Measurements from ENCODE around the gene VOPP1.

VOPP1 gene

DNA sequence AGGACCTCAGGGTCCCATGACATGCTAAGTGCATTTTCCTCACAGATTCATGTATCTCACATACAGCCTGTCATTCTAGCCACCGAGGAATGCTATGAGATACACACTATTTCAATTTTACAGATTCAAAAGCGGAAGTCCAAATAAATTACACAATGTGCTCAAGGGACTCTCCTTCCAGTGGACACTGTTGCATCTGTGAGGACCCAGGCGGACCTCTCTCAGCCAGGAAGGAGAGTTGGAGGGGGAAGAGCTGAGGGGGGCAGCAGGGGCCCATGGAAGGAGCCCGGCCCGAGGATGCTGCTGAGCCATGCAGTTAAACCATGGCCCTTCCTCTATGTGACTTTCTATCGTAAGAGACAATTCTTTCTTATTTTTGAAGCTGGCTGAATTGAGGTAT is 93.6 kb downstream of the VOPP1 start:
- Histone ChIP-seq H3K27me3 (replicated peaks; ENCODE audit: insufficient read depth, low read length) (no peaks in the 10 kb centered on the region), H3K79me2 (ENCODE audit: low read length) (peaks cover 97% of the 10 kb centered on the region), H3K4me3 (ENCODE audit: low read length) (no peak overlapping the region), H3K27ac (ENCODE audit: low read length) (no peak overlapping the region), H3K9me2 (replicated peaks; ENCODE audit: insufficient read depth, low read length) (no peaks in the 10 kb centered on the region), H4K20me1 (ENCODE audit: insufficient read depth, low read length) (0 out of 2 replicates have a peak, but pooled peaks cover 3% of the 10 kb centered on the region), H3F3A (ENCODE audit: insufficient read depth, low read length) (peaks cover 6% of the 10 kb centered on the region; the same call in 1 of the 2 replicates), H3K4me1 (ENCODE audit: low read length) (peaks cover 9% of the 10 kb centered on the region; the same call in 1 of the 2 replicates), H3K4me2 (ENCODE audit: low read depth, low read length) (no peak overlapping the region), H2AFZ (ENCODE audit: low read length) (no peak overlapping the region), H3K36me3 (replicated peaks; ENCODE audit: insufficient read depth, low read length) (peaks cover 8% of the 10 kb centered on the region; the same call in 1 of the 2 replicates), H3K9me3 (replicated peaks; ENCODE audit: insufficient read depth, low read length) (no peaks in the 10 kb centered on the region), H3K9ac (ENCODE audit: low read length) (no peak overlapping the region)
- no peak for DNase-seq
- TF ChIP-seq EZH2 (optimal IDR thresholded peaks at IDR 0.05; ENCODE audit: low read depth, low read length) (no peak), EZH2phosphoT487 (IDR thresholded peaks at IDR 0.05; ENCODE audit: low read length) (no peak)
- TF ChIP-seq, protein P1, sequence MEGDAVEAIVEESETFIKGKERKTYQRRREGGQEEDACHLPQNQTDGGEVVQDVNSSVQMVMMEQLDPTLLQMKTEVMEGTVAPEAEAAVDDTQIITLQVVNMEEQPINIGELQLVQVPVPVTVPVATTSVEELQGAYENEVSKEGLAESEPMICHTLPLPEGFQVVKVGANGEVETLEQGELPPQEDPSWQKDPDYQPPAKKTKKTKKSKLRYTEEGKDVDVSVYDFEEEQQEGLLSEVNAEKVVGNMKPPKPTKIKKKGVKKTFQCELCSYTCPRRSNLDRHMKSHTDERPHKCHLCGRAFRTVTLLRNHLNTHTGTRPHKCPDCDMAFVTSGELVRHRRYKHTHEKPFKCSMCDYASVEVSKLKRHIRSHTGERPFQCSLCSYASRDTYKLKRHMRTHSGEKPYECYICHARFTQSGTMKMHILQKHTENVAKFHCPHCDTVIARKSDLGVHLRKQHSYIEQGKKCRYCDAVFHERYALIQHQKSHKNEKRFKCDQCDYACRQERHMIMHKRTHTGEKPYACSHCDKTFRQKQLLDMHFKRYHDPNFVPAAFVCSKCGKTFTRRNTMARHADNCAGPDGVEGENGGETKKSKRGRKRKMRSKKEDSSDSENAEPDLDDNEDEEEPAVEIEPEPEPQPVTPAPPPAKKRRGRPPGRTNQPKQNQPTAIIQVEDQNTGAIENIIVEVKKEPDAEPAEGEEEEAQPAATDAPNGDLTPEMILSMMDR (IDR thresholded peaks at IDR 0.05; ENCODE audit: low read length): no peak

DNA sequence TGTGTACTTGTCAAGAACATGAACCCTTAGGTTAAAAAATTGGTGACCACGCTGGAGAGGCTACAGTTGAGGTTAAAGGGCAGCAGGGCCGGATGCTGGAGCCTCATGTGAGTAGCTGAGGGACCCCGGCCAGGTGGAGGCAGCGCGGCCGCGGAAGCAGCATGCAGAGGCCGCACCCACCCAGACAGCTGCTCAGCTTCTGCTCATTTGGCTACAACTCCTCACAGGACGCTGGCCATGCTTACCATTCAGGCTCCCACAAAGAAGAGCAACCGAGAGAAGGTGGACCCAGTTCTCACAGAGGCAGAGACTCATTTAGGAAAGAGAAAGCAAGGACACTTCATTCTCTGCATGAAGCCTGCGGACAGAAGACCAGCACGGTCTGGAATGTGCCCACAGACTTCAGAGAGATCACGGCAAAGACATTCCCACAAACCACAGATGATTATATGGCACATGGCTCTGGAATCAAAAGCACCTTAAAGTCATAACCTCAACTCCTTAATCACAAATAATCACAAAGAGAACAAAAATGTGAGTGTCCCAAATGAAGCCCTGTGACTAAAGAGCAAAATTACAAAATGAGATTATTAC is 94.4 kb downstream of the VOPP1 start:
- H2AFZ ChIP-seq (ENCODE audit: low read length): no peak overlapping the region
- 0 out of 2 replicates have a peak, but pooled peaks cover 3% of the 10 kb centered on the region for H4K20me1 ChIP-seq (ENCODE audit: insufficient read depth, low read length)
- H3K27ac ChIP-seq (ENCODE audit: low read length): no peak overlapping the region
- H3F3A ChIP-seq (ENCODE audit: insufficient read depth, low read length): no peaks in the 10 kb centered on the region
- H3K9me2 ChIP-seq (replicated peaks; ENCODE audit: insufficient read depth, low read length): no peaks in the 10 kb centered on the region
- TF ChIP-seq EZH2phosphoT487 (IDR thresholded peaks at IDR 0.05; ENCODE audit: low read length) (no peak), EZH2 (optimal IDR thresholded peaks at IDR 0.05; ENCODE audit: low read depth, low read length) (no peak)
- TF ChIP-seq, protein P1 (IDR thresholded peaks at IDR 0.05; ENCODE audit: low read length): no peak
- peaks cover 14% of the 10 kb centered on the region for H3K36me3 ChIP-seq (replicated peaks; ENCODE audit: insufficient read depth, low read length)
- H3K79me2 ChIP-seq (ENCODE audit: low read length): peaks cover 97% of the 10 kb centered on the region
- peaks cover 2% of the 10 kb centered on the region; the same call in 1 of the 2 replicates for H3K4me1 ChIP-seq (ENCODE audit: low read length)
- H3K9me3 ChIP-seq (replicated peaks; ENCODE audit: insufficient read depth, low read length): no peaks in the 10 kb centered on the region
- no peak overlapping the region for H3K9ac ChIP-seq (ENCODE audit: low read length)
- H3K4me3 ChIP-seq (ENCODE audit: low read length): no peak overlapping the region
- no peak for DNase-seq
- H3K4me2 ChIP-seq (ENCODE audit: low read depth, low read length): no peak overlapping the region
- no peaks in the 10 kb centered on the region for H3K27me3 ChIP-seq (replicated peaks; ENCODE audit: insufficient read depth, low read length)

DNA sequence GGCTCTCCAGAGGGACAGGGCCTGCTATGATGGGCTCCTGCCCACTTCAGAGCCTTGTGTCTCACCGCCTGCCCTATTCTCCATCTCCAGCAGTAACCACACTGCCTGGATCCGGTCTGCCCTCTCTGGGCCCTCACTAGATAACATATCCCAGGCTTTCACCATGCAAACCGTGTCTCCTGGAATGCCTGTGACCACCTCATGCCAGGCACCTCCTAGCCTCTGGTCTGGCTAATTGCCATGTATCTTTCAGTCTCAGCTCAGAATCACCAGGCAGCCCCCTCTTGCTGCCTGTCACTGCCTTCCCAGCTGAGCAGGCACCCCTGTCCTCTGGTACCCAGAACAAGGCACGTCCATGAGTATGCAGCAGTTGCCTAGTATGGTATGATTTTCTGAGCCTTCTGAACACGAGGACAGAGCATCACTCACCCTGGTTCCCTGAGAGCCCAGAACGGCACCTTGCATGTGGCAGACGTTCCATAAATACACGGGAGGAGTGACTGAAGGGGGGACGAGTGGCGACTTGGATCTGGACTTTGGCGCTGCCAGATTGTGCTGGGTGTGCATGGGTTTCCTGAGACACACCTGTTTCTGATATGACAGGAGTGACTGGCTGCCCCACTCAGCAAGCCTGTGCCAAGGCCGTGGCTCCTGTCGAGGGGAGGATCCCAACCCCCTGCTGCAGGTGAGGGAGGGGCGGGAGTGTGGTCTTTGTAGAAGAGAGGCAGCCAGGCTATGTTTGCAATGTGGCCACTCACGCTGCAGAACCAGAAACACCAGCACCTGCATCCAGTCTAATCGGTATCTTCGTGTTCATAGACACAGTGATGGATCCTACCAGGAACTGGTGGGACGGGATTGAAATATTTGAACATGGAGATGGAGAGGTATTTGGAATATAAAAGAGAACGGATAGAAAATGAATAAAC is 95.2 kb downstream of the VOPP1 start:
- H3K36me3 ChIP-seq (replicated peaks; ENCODE audit: insufficient read depth, low read length): peaks cover 14% of the 10 kb centered on the region
- no peak overlapping the region for H3K9ac ChIP-seq (ENCODE audit: low read length)
- H2AFZ ChIP-seq (ENCODE audit: low read length): no peak overlapping the region
- no peaks in the 10 kb centered on the region for H3K4me1 ChIP-seq (ENCODE audit: low read length)
- no peak for DNase-seq
- H3K4me3 ChIP-seq (ENCODE audit: low read length): no peak overlapping the region
- no peak for TF ChIP-seq EZH2phosphoT487 (IDR thresholded peaks at IDR 0.05; ENCODE audit: low read length)
- TF ChIP-seq, protein P1 (IDR thresholded peaks at IDR 0.05; ENCODE audit: low read length): no peak
- no peak for TF ChIP-seq EZH2 (optimal IDR thresholded peaks at IDR 0.05; ENCODE audit: low read depth, low read length)
- H3F3A ChIP-seq (ENCODE audit: insufficient read depth, low read length): no peaks in the 10 kb centered on the region
- H3K79me2 ChIP-seq (ENCODE audit: low read length): peaks cover 90% of the 10 kb centered on the region
- no peak overlapping the region for H3K4me2 ChIP-seq (ENCODE audit: low read depth, low read length)
- H3K27ac ChIP-seq (ENCODE audit: low read length): no peak overlapping the region
- 0 out of 2 replicates have a peak, but pooled peaks cover 3% of the 10 kb centered on the region for H4K20me1 ChIP-seq (ENCODE audit: insufficient read depth, low read length)
- H3K27me3 ChIP-seq (replicated peaks; ENCODE audit: insufficient read depth, low read length): no peaks in the 10 kb centered on the region
- no peaks in the 10 kb centered on the region for H3K9me2 ChIP-seq (replicated peaks; ENCODE audit: insufficient read depth, low read length)
- H3K9me3 ChIP-seq (replicated peaks; ENCODE audit: insufficient read depth, low read length): no peaks in the 10 kb centered on the region
